Activated T-helper 9 cell treated with anti-CD3 and anti-CD28 coated beads, Interleukin-2, amount 50 U/mL, for 16 hours (primary cell): ENCODE measurements around the gene SEC14L1.

Source experiments
- DNase-seq: peaks from one replicate; pipeline ENCODE4 v3.0.0-alpha.2; 2020; ENCODE audit warnings: low read depth

Gene SEC14L1

GRCh38 chr17:77163001-77163400 lies 22.2 kb downstream of the SEC14L1 start:
- DNase-seq, result no peak

- DNase-seq, result no peak
Measured at GRCh38 chr17:77163511-77164280, 22.9 kb downstream of the SEC14L1 start.

GRCh38 chr17:77164483-77165091 lies 23.8 kb downstream of the SEC14L1 start:
- DNase-seq, result no peak

GRCh38 chr17:77165577-77165976 lies 24.8 kb downstream of the SEC14L1 start:
- DNase-seq, result no peak

GRCh38 chr17:77167472-77168306 lies 26.9 kb downstream of the SEC14L1 start:
- DNase-seq, result no peak

GRCh38 chr17:77173104-77173503 lies 32.3 kb downstream of the SEC14L1 start:
- no peak for DNase-seq

GRCh38 chr17:77174928-77175661 lies 34.3 kb downstream of the SEC14L1 start:
- DNase-seq, result no peak

GRCh38 chr17:77177002-77177741 lies 36.4 kb downstream of the SEC14L1 start:
- no peak for DNase-seq

- no peak for DNase-seq
Measured at GRCh38 chr17:77178050-77178449, 37.3 kb downstream of the SEC14L1 start.

GRCh38 chr17:77178563-77178962 lies 37.8 kb downstream of the SEC14L1 start:
- no peak for DNase-seq

GRCh38 chr17:77180503-77181357 lies 40.0 kb downstream of the SEC14L1 start:
- DNase-seq, result no peak

GRCh38 chr17:77182205-77183172 lies 41.7 kb downstream of the SEC14L1 start:
- no peak for DNase-seq

GRCh38 chr17:77184474-77184873 lies 43.7 kb downstream of the SEC14L1 start:
- DNase-seq, result no peak

- no peak for DNase-seq
Measured at GRCh38 chr17:77185137-77185536, 44.4 kb downstream of the SEC14L1 start.

GRCh38 chr17:77186141-77186604 lies 45.4 kb downstream of the SEC14L1 start:
- DNase-seq, result no peak

GRCh38 chr17:77188084-77189066 lies 47.6 kb downstream of the SEC14L1 start:
- no peak for DNase-seq

- no peak for DNase-seq
Measured at GRCh38 chr17:77189148-77189547, 48.4 kb downstream of the SEC14L1 start.

- no peak for DNase-seq
Measured at GRCh38 chr17:77190576-77190975, 49.8 kb downstream of the SEC14L1 start.
